RPMI8226 (cell line): ENCODE results near the gene RPS8.
"Not testable (repeated sequence)": the region's sequence is repeated elsewhere in the genome, so short reads cannot be mapped to it uniquely, and the experiment has no call there.

Source experiments
- DNase-seq: peaks from one replicate; pipeline ENCODE4 v3.0.0-alpha.2; 2015

Gene RPS8

GRCh38 chr1:44803312-44804095, 28.2 kb downstream of the RPS8 start:
- no peak for DNase-seq

GRCh38 chr1:44805311-44806024, 30.1 kb downstream of the RPS8 start:
- DNase-seq, result no peak

- DNase-seq, result no peak
Observed at GRCh38 chr1:44806025-44806703, 30.8 kb downstream of the RPS8 start.

GRCh38 chr1:44806704-44807363, 31.5 kb downstream of the RPS8 start, which contains the start of gene DYNLT4:
Gene DYNLT4 (minus strand): TSS chr1:44807351. CDS start chr1:44806668, 683 bp downstream.
- no peak for DNase-seq

DNA sequence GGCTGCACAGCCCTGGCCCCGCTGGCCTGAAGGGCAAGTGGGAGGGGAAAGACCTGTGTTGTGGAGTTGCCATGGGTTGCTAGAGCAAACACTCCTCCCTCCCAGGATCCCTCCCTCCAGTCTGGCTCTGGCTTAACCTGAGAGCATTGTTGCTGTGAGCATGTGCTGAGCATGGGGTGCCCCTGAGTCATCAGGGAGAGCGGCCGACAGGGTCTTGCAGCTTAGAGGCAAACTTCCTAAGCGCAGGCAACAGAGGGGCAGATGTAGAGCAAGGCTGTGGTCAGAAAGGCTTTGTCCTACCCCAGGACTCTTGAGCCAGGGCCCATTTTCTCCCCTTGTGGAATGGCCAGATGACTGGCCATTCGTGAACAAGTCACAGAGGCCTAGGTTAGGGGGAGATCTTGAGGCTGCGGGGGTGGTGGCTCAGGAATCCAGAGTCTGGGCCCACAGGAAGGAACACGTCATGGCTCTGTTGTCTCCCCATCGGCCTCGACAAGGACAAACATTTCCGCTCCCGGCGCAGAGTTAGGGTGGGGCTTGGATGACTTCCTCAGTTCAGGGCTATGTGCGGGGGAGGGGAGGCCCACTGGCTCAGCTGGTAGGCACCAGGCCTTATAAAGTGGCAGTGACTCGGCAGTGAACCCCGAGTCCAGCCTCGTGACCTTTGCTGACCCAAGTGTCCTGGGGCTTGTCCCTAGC, 32.2 kb downstream of the RPS8 start:
- peak; percentile 97 for DNase-seq

DNA sequence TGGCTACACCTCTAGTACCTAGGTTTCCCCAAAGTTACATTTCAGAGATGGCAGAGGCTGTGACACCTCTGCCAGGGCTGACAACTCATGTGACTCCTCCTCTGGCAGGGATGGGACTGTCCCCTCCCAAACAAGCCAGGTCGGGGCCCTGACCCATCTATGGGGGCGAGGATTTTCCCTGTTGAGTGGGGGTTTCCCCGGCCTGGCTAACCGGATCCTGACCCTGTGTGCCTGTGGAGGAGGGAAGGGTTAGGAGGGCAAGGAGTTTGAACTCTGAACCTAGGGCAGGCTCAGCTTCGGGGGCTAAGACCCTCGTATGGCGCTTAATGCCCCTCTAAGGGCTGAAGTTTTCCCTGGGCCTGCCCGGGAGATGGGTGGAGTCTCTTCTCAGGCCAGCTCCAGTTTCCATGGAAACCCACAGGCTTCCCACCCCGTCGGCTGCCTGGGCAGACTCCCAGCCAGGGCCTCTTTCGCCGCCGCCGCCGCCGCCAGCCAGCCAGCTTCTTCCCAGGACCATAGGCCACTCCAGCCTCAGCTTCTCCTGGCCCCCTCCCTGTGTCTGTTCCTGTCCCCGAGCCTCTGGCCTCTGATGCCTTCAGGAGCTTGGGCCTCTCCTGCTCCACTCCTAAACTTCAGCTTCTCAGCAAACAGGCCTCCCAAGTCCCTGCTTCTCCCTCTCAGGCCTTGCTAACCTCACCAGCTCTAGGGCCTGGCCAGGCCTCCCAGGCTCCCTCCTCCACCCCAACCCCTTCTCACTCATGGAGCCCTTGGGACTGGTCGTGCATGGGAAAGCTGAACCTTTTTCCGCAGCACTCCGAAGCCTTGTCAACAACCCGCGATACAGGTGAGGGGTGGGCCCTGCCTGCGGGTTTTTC, 33.0 kb downstream of the RPS8 start, which contains the start of gene BTBD19:
BTBD19 (plus strand) TSS at position 461 of the 875 bp plus-strand sequence; CDS start at position 759, 298 bp downstream.
- DNase-seq, result peak; percentile 34

GRCh38 chr1:44808938-44809917, 33.9 kb downstream of the RPS8 start:
- DNase-seq, result peak; percentile 97

DNA sequence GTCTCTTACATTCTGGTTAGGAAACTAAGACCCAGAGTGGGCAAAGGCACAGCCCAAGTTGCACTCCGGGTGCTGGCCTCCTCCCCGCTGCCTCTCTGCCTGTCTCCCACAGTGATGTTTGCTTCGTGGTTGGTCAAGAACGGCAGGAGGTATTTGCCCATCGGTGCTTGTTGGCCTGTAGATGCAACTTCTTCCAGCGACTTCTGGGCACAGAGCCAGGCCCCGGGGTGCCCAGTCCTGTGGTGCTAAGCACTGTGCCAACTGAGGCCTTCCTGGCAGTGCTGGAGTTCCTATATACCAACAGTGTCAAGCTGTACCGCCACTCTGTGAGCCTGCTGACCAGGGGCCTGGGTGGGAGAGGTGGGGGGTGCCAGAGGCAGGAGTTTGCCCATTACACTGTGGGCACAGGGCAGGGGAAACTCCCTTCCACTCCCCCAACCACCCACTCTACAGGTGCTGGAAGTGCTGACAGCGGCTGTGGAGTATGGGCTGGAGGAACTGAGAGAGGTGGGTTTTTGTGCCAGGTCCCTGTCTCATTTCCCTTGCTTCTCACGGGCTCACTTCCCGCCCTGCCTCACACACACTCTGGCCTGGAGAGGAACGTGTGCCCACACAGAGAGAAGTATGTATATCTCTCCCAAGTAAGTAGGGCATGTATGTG, 34.9 kb downstream of the RPS8 start:
- peak; percentile 97 for DNase-seq

DNA sequence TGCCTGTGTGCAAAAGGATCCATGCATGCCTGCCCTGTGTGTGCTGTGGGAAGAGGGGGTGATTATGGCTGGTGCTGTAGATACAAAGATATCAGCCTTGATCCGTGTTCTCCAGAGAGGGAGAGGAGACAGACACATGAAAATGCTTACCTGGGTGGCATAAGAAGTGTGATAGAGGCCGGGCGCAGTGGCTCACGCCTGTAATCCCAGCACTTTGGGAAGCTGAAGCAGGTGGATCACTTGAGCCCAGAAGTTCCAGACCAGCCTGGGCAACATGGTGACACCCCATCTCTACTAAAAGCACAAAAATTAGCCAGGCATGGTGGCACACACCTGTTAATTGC, 35.4 kb downstream of the RPS8 start:
- DNase-seq, result not testable (repeated sequence)

DNA sequence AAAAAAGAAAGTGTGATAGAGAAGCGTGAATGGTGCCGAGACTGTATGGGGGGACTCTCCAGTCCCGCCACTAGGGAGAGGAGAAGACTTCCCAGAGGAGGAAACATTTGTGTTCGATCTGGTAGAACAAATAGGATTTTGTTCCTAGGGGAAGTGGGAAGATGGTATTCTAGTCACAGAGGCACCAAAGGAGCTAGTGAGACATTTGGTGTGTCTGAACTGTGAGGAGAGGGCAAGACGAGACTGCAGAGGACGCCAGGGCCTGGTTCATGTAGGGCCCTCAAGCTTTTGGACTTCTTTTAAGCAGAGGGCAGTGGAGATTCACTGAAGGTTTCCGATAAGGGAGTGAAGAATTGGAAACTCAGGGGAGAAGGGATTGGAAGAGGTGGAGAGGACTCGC, 35.9 kb downstream of the RPS8 start:
- DNase-seq, result no peak

DNA sequence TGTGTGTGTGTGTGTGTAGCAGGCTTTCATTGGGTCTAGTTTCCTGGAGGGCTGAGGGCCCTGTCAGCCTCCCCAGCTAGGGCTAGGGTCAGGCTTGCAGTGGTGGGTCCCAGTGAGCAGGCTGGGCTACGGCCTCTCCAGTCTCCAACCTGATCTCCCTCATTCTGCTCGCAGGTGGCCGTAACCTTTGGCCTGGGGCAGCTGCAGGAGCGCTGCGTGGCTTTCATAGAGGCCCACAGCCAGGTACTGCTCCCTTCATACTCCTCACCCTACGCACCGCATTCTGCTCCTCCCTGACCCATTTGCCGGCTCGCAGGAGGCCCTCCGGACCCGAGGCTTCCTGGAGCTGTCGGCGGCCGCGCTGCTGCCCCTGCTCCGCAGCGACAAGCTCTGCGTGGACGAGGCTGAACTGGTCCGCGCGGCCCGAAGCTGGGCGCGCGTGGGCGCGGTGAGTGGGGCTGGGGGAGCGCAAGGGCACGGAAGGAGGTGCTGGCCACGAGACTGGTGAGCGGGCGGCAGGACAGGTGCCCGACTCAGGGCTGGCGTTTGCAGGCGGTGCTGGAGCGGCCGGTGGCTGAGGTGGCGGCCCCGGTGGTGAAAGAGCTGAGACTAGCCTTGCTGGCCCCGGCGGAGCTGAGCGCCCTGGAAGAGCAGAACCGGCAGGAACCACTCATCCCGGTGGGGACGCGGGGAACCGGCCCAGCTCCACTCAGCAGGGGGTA, 37.6 kb downstream of the RPS8 start:
- no peak for DNase-seq

GRCh38 chr1:44815926-44816325, 40.6 kb downstream of the RPS8 start:
- not testable (repeated sequence) for DNase-seq

- no peak for DNase-seq
Observed at GRCh38 chr1:44817307-44817706, 42.0 kb downstream of the RPS8 start.

- DNase-seq, result no peak
Observed at GRCh38 chr1:44817771-44818495, 42.6 kb downstream of the RPS8 start.

DNA sequence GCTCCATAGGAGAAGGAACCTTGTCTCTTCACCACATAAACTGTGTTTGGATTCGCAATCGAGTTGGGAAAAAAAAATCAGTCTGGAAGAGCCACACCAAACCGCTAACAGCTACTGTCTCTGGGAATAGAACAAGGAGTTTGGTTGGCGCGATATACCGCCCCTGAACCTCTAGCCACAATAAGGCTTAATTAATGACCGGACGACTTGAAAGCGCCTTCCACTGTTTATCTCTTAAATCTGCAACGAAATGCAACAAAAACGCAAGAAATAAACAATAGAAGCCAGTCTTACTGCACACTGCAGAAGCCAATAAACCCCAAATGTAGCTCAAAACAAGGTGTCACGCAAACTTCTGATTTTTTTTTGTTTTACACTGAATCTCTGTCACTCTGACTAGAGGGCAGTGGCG, 43.9 kb downstream of the RPS8 start:
- DNase-seq, result no peak

DNA sequence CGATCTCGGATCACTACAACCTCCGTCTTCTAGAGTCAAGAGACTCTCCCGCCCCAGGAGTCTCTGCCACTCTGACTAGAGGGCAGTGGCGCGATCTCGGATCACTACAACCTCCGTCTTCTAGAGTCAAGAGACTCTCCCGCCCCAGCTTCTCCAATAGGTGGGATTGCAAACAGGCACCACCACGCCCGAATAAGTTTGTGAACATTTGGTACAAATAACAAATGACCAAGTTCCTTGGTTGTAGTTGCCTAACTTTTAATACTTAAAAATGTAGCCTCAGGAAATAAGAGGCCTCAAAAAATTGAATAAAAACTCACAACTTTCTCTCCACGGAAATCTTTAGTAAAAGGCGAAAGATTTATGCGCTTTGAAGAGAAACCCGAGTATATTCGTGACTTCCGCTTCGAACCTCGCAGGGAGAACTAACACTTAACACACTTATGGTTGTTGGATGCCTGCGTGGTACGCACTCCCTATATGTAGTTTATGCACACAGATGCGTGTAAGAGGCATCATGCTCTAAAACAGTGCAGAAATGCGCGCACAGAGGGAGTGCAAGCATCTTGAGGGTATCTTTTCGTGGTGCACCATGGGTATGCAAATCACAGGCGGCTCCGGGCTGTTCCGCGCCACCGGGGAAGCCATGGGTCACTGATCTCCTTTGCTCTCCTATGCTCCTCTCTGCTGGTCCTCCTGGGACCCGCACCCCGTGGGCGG, 44.4 kb downstream of the RPS8 start:
- peak; percentile 89 for DNase-seq
